ENCODE measurements around the gene GOLT1A. TPM values are rescaled to one million over a fixed set of nuclear protein-coding genes. Genes with fewer than 3 reads are reported as not detected.
A peak's percentile ranks its signal among the peaks of the same experiment; 100 is the strongest.

Gene GOLT1A
- total RNA-seq, 4 donors from 2014 or later = 1.1 TPM; not detected in 3

- Histone ChIP-seq H3K27me3 (peaks cover 16% of the 10 kb centered on the region), H3K4me1 (peaks cover 0 to under 1% (median 0%) of the 10 kb centered on the region in 3 donors), H3K36me3 (no peaks in the 10 kb centered on the region), H3K9me3 (peaks cover 0 to 25% (median 3%) of the 10 kb centered on the region in 3 donors), H3K4me3 (no peak overlapping the region), H3K27ac (no peak overlapping the region)
- 80% methylated on average over 5 of the region's 5 CpGs; no CpG with 5 or more reads in 1 of the 2 donors for WGBS, 2 donors (ENCODE audit: low coverage in 1 of 2)
- no peak for ATAC-seq
- no peak for TF ChIP-seq POLR2AphosphoS5 (IDR thresholded peaks at IDR 0.05)
- TF ChIP-seq POLR2A (IDR thresholded peaks at IDR 0.05) = no peak
- TF ChIP-seq, protein P1, sequence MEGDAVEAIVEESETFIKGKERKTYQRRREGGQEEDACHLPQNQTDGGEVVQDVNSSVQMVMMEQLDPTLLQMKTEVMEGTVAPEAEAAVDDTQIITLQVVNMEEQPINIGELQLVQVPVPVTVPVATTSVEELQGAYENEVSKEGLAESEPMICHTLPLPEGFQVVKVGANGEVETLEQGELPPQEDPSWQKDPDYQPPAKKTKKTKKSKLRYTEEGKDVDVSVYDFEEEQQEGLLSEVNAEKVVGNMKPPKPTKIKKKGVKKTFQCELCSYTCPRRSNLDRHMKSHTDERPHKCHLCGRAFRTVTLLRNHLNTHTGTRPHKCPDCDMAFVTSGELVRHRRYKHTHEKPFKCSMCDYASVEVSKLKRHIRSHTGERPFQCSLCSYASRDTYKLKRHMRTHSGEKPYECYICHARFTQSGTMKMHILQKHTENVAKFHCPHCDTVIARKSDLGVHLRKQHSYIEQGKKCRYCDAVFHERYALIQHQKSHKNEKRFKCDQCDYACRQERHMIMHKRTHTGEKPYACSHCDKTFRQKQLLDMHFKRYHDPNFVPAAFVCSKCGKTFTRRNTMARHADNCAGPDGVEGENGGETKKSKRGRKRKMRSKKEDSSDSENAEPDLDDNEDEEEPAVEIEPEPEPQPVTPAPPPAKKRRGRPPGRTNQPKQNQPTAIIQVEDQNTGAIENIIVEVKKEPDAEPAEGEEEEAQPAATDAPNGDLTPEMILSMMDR (IDR thresholded peaks at IDR 0.05) = no peak
Observed at GRCh38 chr1:204167730-204168129, 46.1 kb downstream of the GOLT1A start.

DNA sequence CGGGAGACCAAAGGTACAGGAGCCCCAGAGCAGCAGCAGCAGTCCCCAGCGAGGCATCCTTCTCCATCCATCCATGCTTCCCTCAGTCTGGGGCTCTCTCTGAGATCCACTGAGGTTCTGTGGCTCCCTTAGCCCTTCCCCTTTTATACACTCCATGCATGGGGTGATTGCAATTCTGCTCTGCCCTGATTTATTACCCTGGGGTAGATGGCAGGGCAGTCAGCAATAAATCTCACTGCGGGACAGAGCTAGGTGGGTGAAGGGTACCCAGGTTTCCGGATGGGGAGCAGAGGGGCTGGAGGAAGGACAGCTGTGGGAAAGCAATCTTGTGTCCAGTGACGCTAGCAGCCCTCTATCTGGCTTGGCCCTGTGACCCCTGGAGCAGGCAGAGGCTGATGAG lies 47.6 kb downstream of the GOLT1A start, which contains the start of gene REN:
Gene REN, minus strand, starts transcription at position 119 of the 400 bp plus-strand sequence. Its CDS starts 44 bp downstream, at position 75.
- peaks cover 0 to 25% (median 3%) of the 10 kb centered on the region in 3 donors for H3K9me3 ChIP-seq
- H3K4me1 ChIP-seq = peaks cover 0 to 6% (median 0%) of the 10 kb centered on the region in 3 donors
- H3K36me3 ChIP-seq = no peaks in the 10 kb centered on the region
- no peak within 1 kb of the TSS for H3K27ac ChIP-seq
- no peak for TF ChIP-seq POLR2A (IDR thresholded peaks at IDR 0.05)
- no peak for TF ChIP-seq EP300 (IDR thresholded peaks at IDR 0.05)
- no peak for TF ChIP-seq POLR2AphosphoS5 (IDR thresholded peaks at IDR 0.05)
- TF ChIP-seq, protein P1 (IDR thresholded peaks at IDR 0.05) = no peak
- peaks cover 26% of the 10 kb centered on the region for H3K27me3 ChIP-seq
- ATAC-seq = no peak
- WGBS, 2 donors (ENCODE audit: low coverage in 1 of 2) = 63% methylated on average over 4 of the region's 5 CpGs; no CpG with 5 or more reads in 1 of the 2 donors
- no peak within 1 kb of the TSS for H3K4me3 ChIP-seq

GRCh38 chr1:204162494-204163074 lies 51.2 kb downstream of the GOLT1A start:
- Histone ChIP-seq H3K4me1 (peaks cover 0 to 6% (median 0%) of the 10 kb centered on the region in 3 donors), H3K27ac (no peak overlapping the region), H3K9me3 (no peaks in the 10 kb centered on the region), H3K4me3 (no peak overlapping the region), H3K27me3 (peaks cover 41% of the 10 kb centered on the region), H3K36me3 (no peaks in the 10 kb centered on the region)
- WGBS, 2 donors (ENCODE audit: low coverage in 1 of 2) = 0 to 20% methylated on average over 2 to 3 of the region's 7 CpGs
- ATAC-seq = peak; percentile 82
- TF ChIP-seq EP300 (IDR thresholded peaks at IDR 0.05) = no peak
- TF ChIP-seq, protein P1 (IDR thresholded peaks at IDR 0.05) = peak in 3 of 4 experiments; percentile 94 to 99 (median 95)

DNA sequence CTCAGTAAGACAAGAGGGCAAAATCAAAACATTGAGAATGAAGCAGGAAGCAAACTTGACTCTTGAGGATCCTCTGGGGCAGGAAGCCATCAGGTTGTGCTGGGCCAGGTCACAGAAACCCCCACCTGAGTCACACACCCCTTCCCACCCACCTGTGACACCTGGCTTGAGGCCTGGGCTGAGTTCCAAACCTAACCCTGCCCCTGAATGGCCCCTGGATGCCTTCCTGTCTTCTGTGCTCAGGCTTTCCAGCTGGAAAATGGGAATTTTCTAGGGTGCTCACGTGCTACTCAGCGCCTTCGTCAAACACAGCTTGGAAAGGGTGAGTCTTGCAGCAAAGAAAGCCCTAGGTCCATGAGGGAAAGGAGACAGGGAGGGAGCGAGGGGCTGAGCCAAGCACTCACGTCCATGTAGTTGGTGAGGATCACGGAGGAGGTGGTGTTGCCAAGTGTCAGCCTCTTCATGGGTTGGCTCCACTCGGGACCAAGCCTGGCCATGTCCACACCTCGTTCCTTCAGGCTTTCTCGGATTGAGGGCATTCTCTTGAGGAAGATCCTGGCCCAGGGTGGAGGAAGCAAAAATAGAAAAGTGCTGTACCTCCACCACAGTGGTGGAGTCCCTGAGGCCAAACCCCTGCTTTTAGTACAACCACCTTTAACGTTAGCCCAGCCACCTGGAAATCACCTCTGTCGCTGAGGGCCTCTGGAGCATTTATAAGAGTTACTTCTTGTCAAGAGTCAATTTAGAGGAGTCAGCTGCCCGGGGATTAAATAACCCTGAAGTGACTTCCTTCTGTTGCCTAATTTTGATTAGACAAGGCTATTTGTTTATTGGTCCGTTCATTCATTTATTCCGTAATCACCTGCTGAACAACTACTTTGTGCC lies 51.9 kb downstream of the GOLT1A start:
- TF ChIP-seq EP300 (IDR thresholded peaks at IDR 0.05) = no peak
- no peak for TF ChIP-seq POLR2AphosphoS5 (IDR thresholded peaks at IDR 0.05)
- no peak for TF ChIP-seq POLR2A (IDR thresholded peaks at IDR 0.05)
- TF ChIP-seq, protein P1 (IDR thresholded peaks at IDR 0.05) = no peak
- Histone ChIP-seq H3K27me3 (peaks cover 45% of the 10 kb centered on the region), H3K27ac (no peak overlapping the region), H3K36me3 (no peaks in the 10 kb centered on the region), H3K4me3 (no peak overlapping the region), H3K9me3 (no peaks in the 10 kb centered on the region), H3K4me1 (peaks cover 0 to 6% (median 0%) of the 10 kb centered on the region in 3 donors)
- no peak for ATAC-seq
- 41 to 52% methylated on average over 8 to 10 of the region's 14 CpGs for WGBS, 2 donors (ENCODE audit: low coverage in 1 of 2)
